SK-N-SH treated with all-trans-retinoic acid at 6 μM for 48 hours (cell line): ENCODE results near the gene ADAM10.
"Not testable (repeated sequence)": the region's sequence is repeated elsewhere in the genome, so short reads cannot be mapped to it uniquely, and the experiment has no call there.

ENCODE experiments used
- ATAC-seq: fragments of 200-7000 bp; cut with Tn5 transposase; 3 replicates; pipeline ENCODE4 v1.9.1; 2020; ENCODE audit warnings: mild to moderate bottlenecking, moderate library complexity
- ARNTL ChIP-seq: fragments of 450-650 bp; formaldehyde crosslinking; IDR thresholded peaks from 2 replicates; pipeline ENCODE4 v1.5.0; 2020; ENCODE audit warnings: low read depth, mild to moderate bottlenecking, moderate library complexity, borderline replicate concordance
- BACH2 ChIP-seq: fragments of 250-450 bp; sonication (Bioruptor Pico); IDR thresholded peaks from 2 replicates; pipeline ENCODE4 v1.9.0; 2021; ENCODE audit warnings: mild to moderate bottlenecking, borderline replicate concordance
- CSDC2 ChIP-seq: fragments of 250-450 bp; sonication (Bioruptor Pico); IDR thresholded peaks from 2 replicates; pipeline ENCODE4 v1.5.0; 2020; ENCODE audit warnings: mild to moderate bottlenecking, moderate library complexity
- ESRRG ChIP-seq: fragments of 250-450 bp; sonication (Bioruptor Pico); IDR thresholded peaks from 2 replicates; pipeline ENCODE4 v1.6.1; 2021; ENCODE audit warnings: mild to moderate bottlenecking
- GLIS3 ChIP-seq: fragments of 250-450 bp; sonication (Bioruptor Pico); IDR thresholded peaks from 2 replicates; pipeline ENCODE4 v1.5.0; 2020; ENCODE audit warnings: mild to moderate bottlenecking, moderate library complexity
- ISL1 ChIP-seq: fragments of 250-450 bp; sonication (Bioruptor Pico); IDR thresholded peaks from 2 replicates; pipeline ENCODE4 v2.1.2; 2022; ENCODE audit warnings: mild to moderate bottlenecking, moderate library complexity
- OSR1 ChIP-seq: fragments of 250-450 bp; sonication (Bioruptor Pico); IDR thresholded peaks from 2 replicates; pipeline ENCODE4 v1.8.0; 2022; ENCODE audit warnings: moderate library complexity, mild to moderate bottlenecking, inconsistent platforms
- RARB ChIP-seq: fragments of 250-450 bp; sonication (Bioruptor Pico); IDR thresholded peaks from 2 replicates; pipeline ENCODE4 v1.8.0; 2021; ENCODE audit warnings: mild to moderate bottlenecking, moderate library complexity
- SNAI2 ChIP-seq: fragments of 250-450 bp; sonication (Bioruptor Pico); IDR thresholded peaks from 2 replicates; pipeline ENCODE4 v1.5.0; 2020; ENCODE audit warnings: mild to moderate bottlenecking, moderate library complexity
- TCF4 ChIP-seq: fragments of 250-450 bp; sonication (Bioruptor Pico); IDR thresholded peaks from 2 replicates; pipeline ENCODE4 v1.8.0; 2021; ENCODE audit warnings: mild to moderate bottlenecking, moderate library complexity, borderline replicate concordance
- TOX ChIP-seq: fragments of 250-450 bp; sonication (Bioruptor Pico); IDR thresholded peaks from 2 replicates; pipeline ENCODE4 v1.8.0; 2021; ENCODE audit warnings: mild to moderate bottlenecking, moderate library complexity, borderline replicate concordance
- ZC3H10 ChIP-seq: fragments of 250-450 bp; sonication (Bioruptor Pico); IDR thresholded peaks from 2 replicates; pipeline ENCODE4 v1.5.1; 2021; ENCODE audit warnings: mild to moderate bottlenecking, moderate library complexity
- ZFP3 ChIP-seq: fragments of 250-450 bp; sonication (Bioruptor Pico); IDR thresholded peaks from 2 replicates; pipeline ENCODE4 v1.5.0; 2020; ENCODE audit warnings: mild to moderate bottlenecking, moderate library complexity
- ZFP30 ChIP-seq: fragments of 450-650 bp; formaldehyde crosslinking; IDR thresholded peaks from 2 replicates; pipeline ENCODE4 v1.5.0; 2022; ENCODE audit warnings: mild to moderate bottlenecking, moderate library complexity
- ZNF565 ChIP-seq: fragments of 450-650 bp; formaldehyde crosslinking; conservative IDR thresholded peaks from 2 replicates; pipeline ENCODE4 v1.5.0; 2020; ENCODE audit warnings: low read depth, mild to moderate bottlenecking, moderate library complexity
- ZNF70 ChIP-seq: fragments of 450-650 bp; formaldehyde crosslinking; IDR thresholded peaks from 2 replicates; pipeline ENCODE4 v1.5.0; 2020; ENCODE audit warnings: mild to moderate bottlenecking, moderate library complexity
- ZNF8 ChIP-seq: fragments of 450-650 bp; formaldehyde crosslinking; IDR thresholded peaks from 2 replicates; pipeline ENCODE4 v1.5.0; 2020; ENCODE audit warnings: mild to moderate bottlenecking, moderate library complexity
- TF ChIP-seq, protein P1 (sequence below): fragments of 250-450 bp; sonication (Bioruptor Pico); IDR thresholded peaks from 2 replicates; pipeline ENCODE4 v1.8.0; 2021; ENCODE audit warnings: low read depth, mild to moderate bottlenecking, moderate library complexity, borderline replicate concordance
- TF ChIP-seq, protein P2 (sequence below): fragments of 250-450 bp; sonication (Bioruptor Pico); IDR thresholded peaks from 2 replicates; pipeline ENCODE4 v1.5.1; 2021; ENCODE audit warnings: mild to moderate bottlenecking, moderate library complexity
- TF ChIP-seq, protein P3 (sequence below): fragments of 250-450 bp; sonication (Bioruptor Pico); IDR thresholded peaks from 2 replicates; pipeline ENCODE4 v1.8.0; 2020; ENCODE audit warnings: mild to moderate bottlenecking, moderate library complexity, borderline replicate concordance
- TF ChIP-seq, protein P4 (sequence below): fragments of 250-450 bp; sonication (Bioruptor Pico); IDR thresholded peaks from 2 replicates; pipeline ENCODE4 v1.5.0; 2020; ENCODE audit warnings: mild to moderate bottlenecking, moderate library complexity

Gene ADAM10

DNA sequence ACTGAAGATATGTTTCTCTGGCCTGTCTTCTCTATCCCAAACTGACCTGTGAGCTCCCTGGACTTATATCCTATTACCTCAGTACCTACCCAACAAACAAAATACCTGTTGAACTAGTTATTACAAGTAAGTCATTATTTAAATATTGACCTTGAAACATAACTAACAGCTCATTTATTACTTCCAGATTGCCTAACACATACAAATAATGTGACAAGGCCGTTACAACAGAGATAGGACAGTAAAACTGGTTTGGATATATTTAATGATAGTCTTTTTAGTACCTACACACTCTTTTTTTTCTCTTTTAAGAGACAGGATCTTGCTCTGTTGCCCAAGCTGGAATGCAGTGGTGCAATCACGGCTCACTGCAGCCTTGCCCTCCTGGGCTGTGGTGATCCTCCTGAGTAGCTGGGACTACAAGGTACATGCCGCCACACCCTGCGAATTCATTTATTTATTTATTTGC, 145.0 kb downstream of the ADAM10 start:
- TF ChIP-seq ESRRG (CRISPR knock-in tag) (no peak), RARB (CRISPR knock-in tag) (no peak), ZNF8 (CRISPR knock-in tag) (no peak), ZFP3 (no peak), ZNF70 (CRISPR knock-in tag) (no peak), ZNF565 (no peak), ARNTL (CRISPR knock-in tag) (no peak), ISL1 (CRISPR knock-in tag) (no peak), TOX (CRISPR knock-in tag) (no peak), GLIS3 (CRISPR knock-in tag) (no peak), SNAI2 (CRISPR knock-in tag) (no peak), CSDC2 (CRISPR knock-in tag) (no peak), BACH2 (CRISPR knock-in tag) (no peak)
- TF ChIP-seq, protein P1, sequence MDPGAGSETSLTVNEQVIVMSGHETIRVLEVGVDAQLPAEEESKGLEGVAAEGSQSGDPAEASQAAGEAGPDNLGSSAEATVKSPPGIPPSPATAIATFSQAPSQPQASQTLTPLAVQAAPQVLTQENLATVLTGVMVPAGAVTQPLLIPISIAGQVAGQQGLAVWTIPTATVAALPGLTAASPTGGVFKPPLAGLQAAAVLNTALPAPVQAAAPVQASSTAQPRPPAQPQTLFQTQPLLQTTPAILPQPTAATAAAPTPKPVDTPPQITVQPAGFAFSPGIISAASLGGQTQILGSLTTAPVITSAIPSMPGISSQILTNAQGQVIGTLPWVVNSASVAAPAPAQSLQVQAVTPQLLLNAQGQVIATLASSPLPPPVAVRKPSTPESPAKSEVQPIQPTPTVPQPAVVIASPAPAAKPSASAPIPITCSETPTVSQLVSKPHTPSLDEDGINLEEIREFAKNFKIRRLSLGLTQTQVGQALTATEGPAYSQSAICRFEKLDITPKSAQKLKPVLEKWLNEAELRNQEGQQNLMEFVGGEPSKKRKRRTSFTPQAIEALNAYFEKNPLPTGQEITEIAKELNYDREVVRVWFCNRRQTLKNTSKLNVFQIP (CRISPR knock-in tag): no peak
- TF ChIP-seq, protein P2, sequence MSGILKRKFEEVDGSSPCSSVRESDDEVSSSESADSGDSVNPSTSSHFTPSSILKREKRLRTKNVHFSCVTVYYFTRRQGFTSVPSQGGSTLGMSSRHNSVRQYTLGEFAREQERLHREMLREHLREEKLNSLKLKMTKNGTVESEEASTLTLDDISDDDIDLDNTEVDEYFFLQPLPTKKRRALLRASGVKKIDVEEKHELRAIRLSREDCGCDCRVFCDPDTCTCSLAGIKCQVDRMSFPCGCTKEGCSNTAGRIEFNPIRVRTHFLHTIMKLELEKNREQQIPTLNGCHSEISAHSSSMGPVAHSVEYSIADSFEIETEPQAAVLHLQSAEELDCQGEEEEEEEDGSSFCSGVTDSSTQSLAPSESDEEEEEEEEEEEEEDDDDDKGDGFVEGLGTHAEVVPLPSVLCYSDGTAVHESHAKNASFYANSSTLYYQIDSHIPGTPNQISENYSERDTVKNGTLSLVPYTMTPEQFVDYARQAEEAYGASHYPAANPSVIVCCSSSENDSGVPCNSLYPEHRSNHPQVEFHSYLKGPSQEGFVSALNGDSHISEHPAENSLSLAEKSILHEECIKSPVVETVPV (CRISPR knock-in tag): no peak
- no peak for ATAC-seq

DNA sequence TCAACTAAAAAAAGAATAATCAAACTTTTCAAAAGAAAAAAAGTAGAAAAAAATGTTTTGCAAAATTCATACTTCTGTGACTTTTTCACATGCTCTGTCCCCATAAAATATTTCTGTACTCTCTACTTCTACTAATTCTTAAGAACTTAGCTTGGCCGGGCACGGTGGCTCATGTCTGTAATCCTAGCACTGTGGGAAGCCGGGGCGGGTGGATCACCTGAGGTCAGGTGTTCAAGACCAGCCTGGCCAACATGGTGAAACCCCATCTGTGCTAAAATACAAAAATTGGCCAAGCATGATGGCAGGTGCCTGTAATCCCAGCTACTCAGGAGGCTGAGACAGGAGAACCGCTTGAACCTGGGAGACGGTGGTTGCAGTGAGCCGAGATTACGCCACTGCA, 145.6 kb downstream of the ADAM10 start:
- not testable (repeated sequence) for ATAC-seq

DNA sequence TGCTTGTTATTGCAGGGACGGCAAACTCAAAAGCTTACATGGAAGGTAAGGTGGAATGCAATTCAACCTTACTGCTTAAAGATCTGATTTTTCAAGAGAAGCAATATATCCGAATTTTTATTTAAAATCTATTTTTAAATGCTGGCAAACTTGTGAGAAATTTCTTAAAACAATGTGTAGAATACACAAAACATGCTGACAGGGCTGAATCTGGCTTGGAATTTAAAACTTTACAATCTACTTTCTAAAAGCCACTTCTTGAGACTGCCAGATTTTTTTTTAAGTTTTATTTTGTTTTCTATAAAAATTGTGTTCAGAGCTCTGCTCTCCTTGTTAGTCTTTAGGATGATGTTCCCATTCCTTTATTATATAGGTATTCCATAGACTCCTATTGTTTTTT, 146.7 kb downstream of the ADAM10 start:
- no peak for ATAC-seq
- TF ChIP-seq GLIS3 (CRISPR knock-in tag): no peak
- TF ChIP-seq, protein P2 (CRISPR knock-in tag): no peak
- no peak for TF ChIP-seq OSR1
- TF ChIP-seq SNAI2 (CRISPR knock-in tag): no peak
- TF ChIP-seq, protein P3, sequence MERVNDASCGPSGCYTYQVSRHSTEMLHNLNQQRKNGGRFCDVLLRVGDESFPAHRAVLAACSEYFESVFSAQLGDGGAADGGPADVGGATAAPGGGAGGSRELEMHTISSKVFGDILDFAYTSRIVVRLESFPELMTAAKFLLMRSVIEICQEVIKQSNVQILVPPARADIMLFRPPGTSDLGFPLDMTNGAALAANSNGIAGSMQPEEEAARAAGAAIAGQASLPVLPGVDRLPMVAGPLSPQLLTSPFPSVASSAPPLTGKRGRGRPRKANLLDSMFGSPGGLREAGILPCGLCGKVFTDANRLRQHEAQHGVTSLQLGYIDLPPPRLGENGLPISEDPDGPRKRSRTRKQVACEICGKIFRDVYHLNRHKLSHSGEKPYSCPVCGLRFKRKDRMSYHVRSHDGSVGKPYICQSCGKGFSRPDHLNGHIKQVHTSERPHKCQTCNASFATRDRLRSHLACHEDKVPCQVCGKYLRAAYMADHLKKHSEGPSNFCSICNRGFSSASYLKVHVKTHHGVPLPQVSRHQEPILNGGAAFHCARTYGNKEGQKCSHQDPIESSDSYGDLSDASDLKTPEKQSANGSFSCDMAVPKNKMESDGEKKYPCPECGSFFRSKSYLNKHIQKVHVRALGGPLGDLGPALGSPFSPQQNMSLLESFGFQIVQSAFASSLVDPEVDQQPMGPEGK (CRISPR knock-in tag): no peak
- no peak for TF ChIP-seq ISL1 (CRISPR knock-in tag)
- TF ChIP-seq, protein P1 (CRISPR knock-in tag): no peak
- no peak for TF ChIP-seq ZNF8 (CRISPR knock-in tag)
- no peak for TF ChIP-seq ESRRG (CRISPR knock-in tag)
- TF ChIP-seq ZC3H10 (CRISPR knock-in tag): no peak

DNA sequence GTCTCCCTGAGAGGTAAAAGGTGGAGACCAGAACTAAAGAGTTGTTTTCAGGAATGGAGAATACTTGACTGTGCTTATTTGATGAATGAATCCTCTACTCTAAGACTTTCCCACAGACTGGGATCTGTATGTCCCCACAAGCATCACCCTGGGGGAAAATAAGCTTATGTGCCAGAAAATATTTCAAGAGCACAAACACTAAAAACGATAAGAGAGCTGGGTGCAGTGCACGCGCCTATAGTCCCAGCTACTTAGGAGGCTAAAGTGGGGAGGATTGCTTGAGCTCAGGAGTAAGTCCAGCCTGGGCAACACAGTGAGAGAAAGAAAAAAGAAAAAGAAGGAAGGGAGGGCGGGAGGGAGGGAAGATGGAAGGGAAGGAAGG, 150.7 kb downstream of the ADAM10 start:
- TF ChIP-seq, protein P4, sequence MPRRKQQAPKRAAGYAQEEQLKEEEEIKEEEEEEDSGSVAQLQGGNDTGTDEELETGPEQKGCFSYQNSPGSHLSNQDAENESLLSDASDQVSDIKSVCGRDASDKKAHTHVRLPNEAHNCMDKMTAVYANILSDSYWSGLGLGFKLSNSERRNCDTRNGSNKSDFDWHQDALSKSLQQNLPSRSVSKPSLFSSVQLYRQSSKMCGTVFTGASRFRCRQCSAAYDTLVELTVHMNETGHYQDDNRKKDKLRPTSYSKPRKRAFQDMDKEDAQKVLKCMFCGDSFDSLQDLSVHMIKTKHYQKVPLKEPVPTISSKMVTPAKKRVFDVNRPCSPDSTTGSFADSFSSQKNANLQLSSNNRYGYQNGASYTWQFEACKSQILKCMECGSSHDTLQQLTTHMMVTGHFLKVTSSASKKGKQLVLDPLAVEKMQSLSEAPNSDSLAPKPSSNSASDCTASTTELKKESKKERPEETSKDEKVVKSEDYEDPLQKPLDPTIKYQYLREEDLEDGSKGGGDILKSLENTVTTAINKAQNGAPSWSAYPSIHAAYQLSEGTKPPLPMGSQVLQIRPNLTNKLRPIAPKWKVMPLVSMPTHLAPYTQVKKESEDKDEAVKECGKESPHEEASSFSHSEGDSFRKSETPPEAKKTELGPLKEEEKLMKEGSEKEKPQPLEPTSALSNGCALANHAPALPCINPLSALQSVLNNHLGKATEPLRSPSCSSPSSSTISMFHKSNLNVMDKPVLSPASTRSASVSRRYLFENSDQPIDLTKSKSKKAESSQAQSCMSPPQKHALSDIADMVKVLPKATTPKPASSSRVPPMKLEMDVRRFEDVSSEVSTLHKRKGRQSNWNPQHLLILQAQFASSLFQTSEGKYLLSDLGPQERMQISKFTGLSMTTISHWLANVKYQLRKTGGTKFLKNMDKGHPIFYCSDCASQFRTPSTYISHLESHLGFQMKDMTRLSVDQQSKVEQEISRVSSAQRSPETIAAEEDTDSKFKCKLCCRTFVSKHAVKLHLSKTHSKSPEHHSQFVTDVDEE (CRISPR knock-in tag): no peak
- TF ChIP-seq CSDC2 (CRISPR knock-in tag): no peak
- TF ChIP-seq, protein P2 (CRISPR knock-in tag): no peak
- TF ChIP-seq ESRRG (CRISPR knock-in tag): no peak
- no peak for TF ChIP-seq RARB (CRISPR knock-in tag)
- TF ChIP-seq SNAI2 (CRISPR knock-in tag): no peak
- TF ChIP-seq ZFP30 (CRISPR knock-in tag): no peak
- TF ChIP-seq ZC3H10 (CRISPR knock-in tag): no peak
- no peak for TF ChIP-seq ISL1 (CRISPR knock-in tag)
- no peak for TF ChIP-seq GLIS3 (CRISPR knock-in tag)
- no peak for TF ChIP-seq OSR1
- no peak for TF ChIP-seq TCF4 (CRISPR knock-in tag)
- TF ChIP-seq, protein P1 (CRISPR knock-in tag): no peak
- no peak for ATAC-seq
